NCI-H460 (cell line): ENCODE results near the gene NDRG2. TPM values are rescaled to one million over a fixed set of nuclear protein-coding genes. Genes with fewer than 3 reads are reported as not detected.

Experiments
- DNase-seq: peaks from one replicate; pipeline ENCODE4 v3.0.0-alpha.2; 2016; ENCODE audit warnings: low read depth; ENCODE audit errors: extremely low read depth
- total RNA-seq: library from RNA; depleted of rRNA; stranded (reverse); fragments of >200 nt; shearing (Covaris generic); gene quantifications from 2 replicates; pipeline ENCODE4 v1.2.3, GENCODE V29; 2014

Gene NDRG2
- total RNA-seq, 1 experiment from 2014 or later = 3.4 TPM

DNA sequence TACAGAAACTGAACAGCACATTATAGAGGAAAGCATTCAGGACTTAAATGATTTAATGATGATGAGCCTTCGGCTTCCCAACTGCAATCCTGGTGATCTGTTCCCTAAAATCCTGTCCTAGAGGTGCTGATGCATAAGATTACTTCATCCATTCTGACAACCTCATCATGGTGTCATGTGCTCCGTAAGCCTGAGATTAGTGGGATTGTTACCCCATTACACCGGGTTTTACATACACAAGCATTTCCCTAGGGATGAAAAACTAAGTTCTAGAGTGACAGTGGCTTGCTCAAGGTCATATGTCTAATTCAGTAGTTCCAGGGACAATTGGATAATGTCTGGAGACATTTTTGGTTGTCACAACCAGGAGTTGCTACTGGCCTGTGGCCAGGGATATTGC lies 12.3 kb upstream of the NDRG2 start:
- DNase-seq = no peak

DNA sequence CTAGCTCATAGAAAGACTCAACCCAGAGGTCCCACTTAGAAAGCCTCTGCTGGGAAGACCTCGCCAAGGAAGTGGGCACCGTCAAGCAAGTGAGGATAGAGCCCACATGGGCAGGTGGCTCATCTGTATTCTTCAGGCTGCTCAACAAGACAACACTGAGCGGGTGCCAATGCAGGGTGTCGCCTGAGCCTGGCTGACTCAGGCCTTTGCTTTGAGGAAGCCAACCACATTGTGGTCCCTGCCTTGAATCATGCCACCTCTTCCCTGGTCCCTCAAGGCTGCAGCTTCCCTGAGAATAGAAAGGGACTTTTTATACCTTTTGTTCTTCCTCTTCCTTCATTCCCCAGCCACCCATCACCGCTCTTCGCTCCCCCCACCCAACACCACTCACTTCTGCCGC lies 11.9 kb upstream of the NDRG2 start:
- no peak for DNase-seq

GRCh38 chr14:21034707-21035106 lies 9.8 kb upstream of the NDRG2 start, which contains the start of gene RNASE13:
Gene RNASE13, minus strand, starts transcription at chr14:21034807. Its CDS starts 519 bp downstream, at chr14:21034288.
- no peak for DNase-seq

GRCh38 chr14:21033133-21033698 lies 8.4 kb upstream of the NDRG2 start:
- no peak for DNase-seq

DNA sequence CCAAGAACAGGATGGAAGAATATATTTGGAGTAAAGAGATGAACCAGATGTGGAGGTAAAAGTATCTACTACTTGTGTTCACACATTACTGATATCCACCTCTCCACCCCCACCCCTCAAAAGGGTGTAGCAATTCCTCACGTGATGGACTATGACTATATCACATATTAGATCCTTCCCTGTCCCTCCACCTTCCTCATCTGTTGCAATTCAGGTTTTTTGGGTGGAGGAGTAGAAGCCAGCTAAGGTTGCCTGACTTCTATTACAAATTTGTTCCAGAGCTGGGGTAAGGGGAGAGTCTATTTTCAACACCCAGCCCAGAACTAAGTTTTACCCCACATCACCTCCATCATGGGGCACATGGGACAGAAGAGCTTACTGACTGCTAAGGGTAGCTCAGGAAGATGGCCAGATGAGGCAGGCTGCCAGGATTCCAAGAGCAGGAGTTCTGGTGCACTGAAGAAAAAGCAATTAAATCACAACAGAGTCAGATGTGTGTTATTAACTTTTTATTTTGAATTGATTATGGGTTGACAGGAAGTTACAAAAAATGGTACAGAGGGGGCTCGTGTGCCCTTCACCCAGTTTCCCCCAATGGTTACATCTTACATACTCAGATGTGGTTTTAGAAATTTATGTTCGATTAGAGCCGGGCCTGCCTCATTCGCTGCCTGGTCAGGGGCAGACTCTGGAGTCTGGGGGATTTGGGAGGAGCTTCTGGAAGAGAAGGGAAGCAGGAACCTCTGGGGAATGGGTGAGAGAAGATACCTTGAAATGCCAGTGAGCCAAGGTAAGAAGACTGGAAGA lies 7.7 kb upstream of the NDRG2 start:
- no peak for DNase-seq

DNA sequence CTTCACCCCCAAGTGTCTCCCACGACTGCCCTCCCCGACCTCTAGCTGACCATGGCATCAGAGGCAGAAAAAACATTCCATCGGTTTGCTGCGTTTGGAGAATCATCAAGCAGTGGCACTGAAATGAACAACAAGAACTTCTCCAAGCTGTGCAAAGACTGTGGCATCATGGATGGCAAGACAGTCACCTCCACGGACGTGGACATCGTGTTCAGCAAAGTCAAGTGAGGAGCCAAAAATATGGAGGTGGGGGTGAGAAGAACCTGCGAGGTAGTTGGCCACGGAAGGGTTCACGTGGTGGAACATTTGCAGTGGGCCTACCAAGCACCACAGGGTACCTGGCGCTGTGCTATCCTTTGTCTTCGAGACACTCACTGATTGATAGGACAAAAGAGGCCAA lies 5.7 kb upstream of the NDRG2 start:
- DNase-seq = no peak

DNA sequence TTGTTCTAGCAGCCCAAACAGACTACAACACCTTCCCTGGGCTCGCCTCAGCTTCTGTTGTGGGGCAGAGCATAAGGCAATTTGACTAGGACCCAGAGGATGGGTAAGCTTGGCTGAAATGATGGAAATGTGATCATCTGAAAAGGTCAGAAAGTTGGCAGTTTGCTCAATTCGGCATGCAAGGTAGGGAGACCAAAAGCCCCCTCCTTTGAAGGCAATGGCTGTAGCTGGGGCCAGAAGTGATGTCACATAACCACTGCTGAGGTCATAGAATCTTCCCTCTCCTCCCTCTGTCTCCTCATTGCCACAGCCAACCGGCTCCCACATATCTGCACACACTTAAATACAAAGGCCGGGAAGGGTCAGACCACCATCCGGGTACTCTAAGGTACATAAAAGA lies 5.1 kb upstream of the NDRG2 start, which contains the start of gene TPPP2:
TPPP2 (plus strand) TSS at position 301 of the 400 bp plus-strand sequence. CDS start 365 bp downstream, outside the sequence.
- no peak for DNase-seq

- no peak for DNase-seq
These were observed 2.1 kb upstream of the NDRG2 start for GRCh38 chr14:21026988-21027315.

GRCh38 chr14:21026274-21026987 lies 1.6 kb upstream of the NDRG2 start:
- DNase-seq = no peak

DNA sequence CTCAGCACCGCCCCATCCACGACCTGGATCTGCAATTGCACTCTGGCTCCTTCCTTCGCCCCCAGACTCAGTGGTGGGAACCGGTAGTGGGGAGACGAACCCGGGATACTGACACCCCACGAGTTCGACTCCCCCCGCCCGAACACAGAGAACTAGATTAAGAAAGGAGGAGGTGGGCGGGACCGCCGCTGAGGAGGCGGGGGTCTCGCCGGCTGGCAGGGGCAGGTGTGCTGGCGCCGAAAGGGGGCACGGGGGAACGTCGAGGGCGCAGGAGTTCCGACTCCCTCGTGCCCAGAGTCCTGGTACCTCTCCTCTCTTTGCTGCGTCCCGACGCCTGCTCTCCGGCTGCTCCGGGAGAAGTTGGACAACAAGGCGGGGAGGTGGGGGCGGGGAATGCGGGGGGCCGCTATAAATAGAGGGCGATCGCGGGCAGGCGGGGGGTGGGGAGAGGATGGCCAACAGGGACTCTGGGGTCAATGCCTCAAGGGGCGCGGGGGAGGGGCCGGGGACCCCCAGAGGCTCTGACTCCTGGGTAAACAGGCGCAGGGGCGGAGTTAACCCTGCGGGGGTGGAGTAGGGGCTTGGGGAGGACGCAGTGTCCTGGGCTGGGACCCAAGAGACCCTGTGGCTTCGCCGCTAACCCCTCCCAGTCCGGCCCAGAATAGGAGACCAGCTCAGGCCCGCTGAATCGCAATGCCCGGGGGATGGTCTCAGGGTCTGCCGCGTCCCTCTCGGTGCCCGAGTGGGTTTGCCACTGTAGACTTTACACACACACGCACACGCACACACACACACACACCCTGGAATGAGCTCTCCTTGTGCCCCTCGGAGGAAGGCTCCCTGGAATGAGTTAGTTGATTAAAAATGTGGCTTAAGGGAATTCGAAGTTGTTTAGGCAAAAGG lies 761 bp upstream of the NDRG2 start:
- no peak for DNase-seq

GRCh38 chr14:21023817-21024584 lies 860 bp downstream of the NDRG2 start:
- DNase-seq = no peak

DNA sequence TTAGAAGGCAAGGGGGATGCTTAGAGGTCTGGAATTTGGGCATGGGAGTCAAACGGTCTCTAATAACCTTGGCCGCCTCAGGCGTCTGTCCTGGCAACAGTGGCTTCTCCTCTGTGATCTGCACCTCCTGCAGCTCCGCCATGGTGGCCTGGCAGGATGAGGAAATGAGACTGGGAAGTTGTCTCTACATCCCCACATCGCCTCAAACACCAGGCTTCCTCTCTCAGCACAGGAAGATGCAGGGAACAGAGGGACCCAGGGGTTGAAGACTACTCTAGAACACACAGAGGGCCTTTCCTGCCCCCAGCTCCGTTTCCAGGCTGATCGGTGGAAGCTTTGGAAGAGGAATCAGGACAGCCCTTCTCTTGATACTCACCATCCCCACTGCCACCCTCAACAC lies 1.7 kb downstream of the NDRG2 start:
- no peak for DNase-seq

DNA sequence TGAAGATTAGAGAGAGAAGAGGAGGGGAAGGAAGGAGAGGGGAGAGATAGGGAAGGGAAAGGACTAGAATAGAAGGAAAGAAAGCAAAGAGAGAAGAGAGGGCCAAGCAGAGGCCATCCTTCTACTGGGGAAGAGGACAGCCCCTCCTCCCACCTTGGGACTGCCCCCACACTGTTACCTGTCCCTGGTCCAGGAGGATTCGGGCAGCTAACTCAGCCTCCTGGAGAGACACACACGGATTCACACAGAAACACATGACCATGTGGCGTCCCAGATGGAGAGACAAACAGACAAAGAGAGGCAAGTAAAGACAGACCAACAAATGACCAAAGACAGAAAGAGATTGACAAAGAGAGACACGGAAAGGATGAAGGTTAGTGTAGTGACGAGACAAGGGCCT lies 2.2 kb downstream of the NDRG2 start:
- DNase-seq = no peak

DNA sequence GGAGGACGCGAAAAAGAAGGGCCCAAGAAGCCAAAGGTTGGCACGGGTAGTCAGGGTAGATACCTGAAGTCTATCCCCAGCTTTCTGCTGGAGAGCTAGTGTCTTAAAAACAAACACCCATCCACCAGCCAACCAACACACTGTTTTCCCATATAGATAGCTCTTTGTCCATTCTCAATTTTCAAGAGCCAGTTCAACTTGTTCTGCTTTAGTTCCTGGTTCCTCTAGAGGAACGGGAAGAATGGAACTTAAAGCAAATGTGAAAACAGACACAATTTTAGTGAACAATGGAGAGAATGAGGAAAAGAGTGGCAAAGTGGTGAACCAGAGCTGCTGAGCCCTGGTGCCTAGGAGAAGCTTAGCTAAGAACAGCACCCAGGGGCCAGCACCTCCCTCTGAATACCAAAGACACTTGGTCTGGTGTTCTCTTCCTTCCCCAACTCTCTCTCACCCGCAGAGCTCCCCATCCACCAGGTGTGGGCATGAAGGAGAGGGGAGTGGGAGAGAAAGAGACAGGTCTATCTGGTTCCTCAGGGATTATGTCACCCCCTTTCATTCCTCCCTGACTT lies 3.8 kb downstream of the NDRG2 start:
- no peak for DNase-seq

- DNase-seq = no peak
These were observed 5.5 kb downstream of the NDRG2 start for GRCh38 chr14:21019366-21019765.

DNA sequence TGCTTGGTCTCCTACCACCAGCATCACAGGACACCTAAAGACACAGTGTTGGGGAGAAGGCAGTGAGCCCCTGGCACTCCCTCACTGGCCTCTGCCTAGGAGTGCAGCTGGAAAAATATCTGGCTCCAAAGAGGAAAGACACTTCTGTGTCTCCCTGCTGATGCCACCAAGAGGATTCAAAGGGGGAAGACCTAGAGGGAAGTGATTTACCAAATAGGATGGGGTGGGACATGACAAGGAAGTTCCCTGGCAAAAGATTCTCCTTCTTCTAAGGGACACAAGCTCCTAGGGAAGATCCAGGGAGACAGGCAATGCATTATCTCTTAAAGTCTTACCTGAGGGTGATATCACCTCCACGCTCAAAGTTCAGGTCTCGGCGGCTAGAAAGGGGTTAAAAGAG lies 6.1 kb downstream of the NDRG2 start:
- DNase-seq = no peak

GRCh38 chr14:21018286-21018685 lies 6.6 kb downstream of the NDRG2 start:
- no peak for DNase-seq

DNA sequence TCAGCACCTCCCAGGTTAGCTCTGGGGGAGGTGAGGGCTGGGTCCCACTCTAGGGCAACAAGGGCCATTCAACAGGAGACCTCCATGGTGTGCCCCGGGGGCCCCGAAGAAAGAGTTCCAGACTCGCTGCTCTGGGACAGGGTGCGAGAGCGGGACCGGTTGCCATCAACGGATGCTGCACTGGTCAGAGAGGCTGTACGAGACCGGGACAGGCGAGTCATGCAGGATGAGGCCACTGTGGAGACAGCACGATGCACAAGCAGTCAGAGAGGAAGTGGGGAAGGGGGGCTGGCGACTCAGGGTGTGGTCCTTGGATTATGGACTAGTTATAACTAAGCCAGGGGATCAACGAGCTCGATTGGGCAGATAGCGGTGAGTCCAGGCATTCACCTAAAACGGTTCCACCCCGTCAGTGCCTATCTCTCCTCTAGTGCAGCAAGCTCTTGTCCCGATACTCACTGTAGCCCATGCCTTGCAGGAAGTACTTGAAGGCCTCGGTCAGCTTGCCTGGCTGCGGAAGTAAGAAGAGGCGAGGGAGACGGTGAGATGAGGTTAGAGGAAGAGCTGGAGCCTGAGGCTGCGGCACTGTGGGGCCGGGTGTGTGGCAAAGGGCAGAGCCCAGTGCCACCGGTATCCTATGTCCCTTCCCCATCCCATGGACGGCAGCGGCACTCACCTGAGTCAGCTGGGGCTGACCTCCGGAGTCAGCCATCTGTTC lies 7.2 kb downstream of the NDRG2 start:
- DNase-seq = no peak
